D341Med (cell line): ENCODE results near the gene ACER2.

Experiments used
- DNase-seq: peaks from one replicate; pipeline ENCODE4 v3.0.0; 2012; ENCODE audit warnings: low spot score

The ACER2 gene

DNA sequence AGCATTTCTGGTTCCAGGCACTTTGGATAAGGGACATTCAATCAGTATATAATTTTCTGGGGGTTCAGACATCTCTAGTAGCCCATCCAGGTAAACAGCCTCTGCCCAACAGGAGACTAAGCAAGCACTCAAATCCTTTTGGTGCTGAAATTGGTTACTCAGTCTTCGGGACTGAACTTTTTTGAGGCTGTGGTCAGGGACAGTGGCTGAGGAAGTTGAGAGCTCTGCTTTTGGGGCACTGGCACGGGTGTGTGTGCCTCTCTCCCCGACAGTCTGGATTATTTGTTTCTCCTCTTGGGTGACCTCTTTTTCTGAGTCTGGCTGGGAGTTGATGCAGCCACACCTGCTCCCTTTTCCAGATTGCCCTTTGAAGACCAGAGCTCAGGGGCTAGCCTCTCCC is 47.6 kb downstream of the ACER2 start:
- DNase-seq, result no peak

DNA sequence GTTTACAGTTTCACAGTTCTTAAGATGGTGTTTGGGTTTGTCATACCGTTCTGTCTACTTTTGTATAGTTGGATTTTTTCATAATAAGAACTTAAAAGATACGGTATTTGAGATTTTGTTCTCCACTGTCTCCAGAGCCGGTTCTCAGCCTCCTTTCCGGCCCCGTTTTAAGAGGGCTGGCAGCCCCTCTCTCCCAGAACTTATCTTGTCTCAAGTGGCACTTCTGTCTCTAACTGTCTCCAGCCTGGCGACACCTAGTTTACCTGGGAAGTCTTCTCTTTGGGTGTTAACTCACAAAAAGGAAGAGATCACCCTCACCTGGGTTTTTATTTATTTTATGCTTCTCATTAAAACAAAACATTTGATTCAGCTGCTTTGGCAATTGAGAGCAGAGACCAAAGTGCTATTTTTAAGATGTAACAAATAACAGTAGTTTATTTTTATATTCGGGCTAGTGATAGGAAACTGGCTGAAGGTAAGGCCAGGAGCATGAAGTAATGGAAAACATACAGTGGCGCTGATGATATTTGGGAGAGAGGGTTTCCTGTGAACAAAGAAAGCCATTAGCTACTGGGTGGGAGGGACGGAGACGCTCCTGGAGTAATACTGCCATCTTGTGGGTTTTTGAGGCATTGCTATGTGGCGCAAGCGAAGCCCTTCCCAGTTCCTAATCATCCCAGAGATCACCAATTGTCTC is 48.3 kb downstream of the ACER2 start:
- peak; percentile 80 for DNase-seq

DNA sequence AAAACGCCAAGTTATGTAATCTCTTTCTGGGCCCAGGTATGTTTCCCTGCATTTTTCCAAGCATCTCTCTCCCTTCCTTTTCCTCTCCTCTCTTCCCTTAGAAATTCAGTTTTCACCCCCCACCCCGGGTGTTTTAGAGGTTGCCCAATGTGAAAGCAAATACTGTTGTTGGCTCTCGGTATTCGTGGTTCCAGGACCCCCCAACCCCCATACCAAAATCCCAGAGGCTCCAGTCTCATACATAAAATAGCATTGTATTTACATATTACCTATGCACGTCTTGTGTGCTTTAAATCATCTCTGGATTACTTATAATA is 48.8 kb downstream of the ACER2 start:
- DNase-seq, result no peak

DNA sequence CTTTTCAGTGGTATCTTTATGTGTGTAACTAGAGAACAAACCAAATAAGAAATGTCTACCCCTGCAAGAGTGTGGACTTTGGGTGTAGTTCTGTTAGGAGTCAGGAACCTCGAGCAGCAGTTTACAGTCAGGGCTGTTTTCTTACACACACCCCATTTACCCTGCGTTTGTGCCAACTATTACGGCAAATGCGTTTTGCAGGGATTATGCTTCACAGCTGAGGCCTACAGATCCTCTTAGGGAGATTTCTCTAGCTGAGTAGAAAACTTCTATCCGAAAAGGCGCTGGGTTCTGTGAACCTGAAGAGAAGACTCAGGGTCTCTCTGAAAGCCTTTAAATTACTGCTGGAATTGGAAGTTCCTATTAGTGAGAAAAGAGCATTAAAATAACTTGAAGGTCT is 51.4 kb downstream of the ACER2 start:
- DNase-seq, result peak; percentile 47

- DNase-seq, result no peak
These were observed 52.3 kb downstream of the ACER2 start for GRCh38 chr9:19461135-19461534.

DNA sequence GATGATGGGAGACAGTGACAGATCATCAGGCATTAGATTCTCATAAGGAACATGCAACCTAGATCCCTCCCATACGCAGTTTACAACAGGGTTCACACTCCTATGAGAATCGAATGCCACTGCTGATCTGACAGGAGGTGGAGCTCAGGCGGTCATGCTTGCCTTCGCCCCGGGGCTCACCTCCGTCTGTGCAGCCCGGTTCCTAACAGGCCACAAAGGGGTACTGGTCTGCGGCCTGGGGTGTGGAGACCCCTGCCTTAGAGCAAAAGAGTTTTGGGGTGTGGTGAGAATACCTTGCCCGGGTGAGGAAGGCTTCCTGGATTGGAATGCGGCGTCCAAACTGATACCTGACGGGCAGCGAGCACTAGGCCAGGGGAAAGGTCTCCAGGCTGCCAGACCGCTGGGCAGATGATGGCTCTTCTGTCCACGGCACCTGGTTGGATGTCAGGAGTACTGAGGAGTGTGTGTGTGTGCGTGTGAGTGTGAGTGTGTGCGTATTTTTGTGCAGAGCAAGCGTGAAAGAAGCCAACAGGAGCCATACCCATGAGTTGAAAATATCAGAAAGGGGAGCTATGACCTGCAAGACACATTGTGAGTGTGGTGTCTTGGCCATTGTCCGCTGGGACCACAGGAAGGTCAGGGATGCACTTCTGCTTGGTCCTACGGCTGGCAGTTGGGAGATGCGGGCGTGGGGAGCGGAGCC is 55.4 kb downstream of the ACER2 start:
- DNase-seq, result no peak

- DNase-seq, result peak; percentile 95
These were observed 56.2 kb downstream of the ACER2 start for GRCh38 chr9:19464764-19465585.

DNA sequence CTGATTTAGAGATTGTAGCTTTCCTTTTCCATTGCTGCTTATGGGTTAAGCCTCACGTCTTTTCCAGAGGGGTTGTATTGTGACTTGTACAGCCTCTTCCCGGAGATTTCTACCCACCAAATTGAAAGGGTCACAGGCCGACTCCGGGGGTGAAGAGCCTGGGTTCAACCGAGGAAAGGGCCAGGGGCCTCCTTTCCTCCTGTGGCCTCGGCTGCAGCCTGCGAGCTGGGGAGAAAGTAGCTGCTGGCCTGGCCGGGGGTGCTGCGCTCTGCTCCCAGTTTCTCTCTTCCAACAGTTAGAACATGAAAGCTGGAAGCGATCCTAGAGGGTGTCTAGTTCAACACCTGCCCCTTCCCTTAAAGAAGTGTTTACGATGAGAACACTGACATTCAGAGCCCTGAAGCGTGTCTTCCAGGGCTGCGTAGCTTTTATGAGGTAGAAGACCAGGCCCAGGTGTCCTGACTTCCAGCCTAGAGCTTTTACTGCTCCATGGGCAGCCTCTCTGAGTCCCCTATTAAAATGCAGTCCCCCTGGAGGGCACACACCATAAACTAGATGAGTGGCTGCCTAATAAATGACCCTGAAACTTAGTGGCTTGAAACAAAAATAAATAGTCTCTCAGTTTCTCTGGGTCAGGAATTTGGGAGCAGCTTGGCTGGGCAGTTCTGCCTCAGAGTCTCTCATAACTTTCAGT is 56.9 kb downstream of the ACER2 start:
- no peak for DNase-seq

- DNase-seq, result no peak
These were observed 57.5 kb downstream of the ACER2 start for GRCh38 chr9:19466280-19466639.

DNA sequence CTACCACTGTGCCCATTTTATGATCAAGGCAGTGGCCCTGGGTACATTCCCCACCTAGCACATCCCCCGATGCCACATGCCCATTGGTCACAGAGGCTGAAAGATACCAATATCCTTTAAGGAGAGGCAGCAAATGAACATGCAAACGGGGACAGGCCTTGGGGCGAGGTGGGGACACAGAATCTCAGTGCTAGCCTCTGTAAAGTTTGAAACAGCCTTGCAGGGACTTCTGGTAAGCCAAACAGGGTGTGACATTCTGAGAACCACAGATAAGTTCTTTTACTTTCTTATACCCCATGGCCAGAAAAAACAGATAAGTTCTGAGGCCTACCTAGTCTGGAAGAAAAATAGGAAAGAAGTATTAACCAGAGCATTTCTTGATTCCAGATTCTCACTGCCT is 60.5 kb downstream of the ACER2 start:
- no peak for DNase-seq

DNA sequence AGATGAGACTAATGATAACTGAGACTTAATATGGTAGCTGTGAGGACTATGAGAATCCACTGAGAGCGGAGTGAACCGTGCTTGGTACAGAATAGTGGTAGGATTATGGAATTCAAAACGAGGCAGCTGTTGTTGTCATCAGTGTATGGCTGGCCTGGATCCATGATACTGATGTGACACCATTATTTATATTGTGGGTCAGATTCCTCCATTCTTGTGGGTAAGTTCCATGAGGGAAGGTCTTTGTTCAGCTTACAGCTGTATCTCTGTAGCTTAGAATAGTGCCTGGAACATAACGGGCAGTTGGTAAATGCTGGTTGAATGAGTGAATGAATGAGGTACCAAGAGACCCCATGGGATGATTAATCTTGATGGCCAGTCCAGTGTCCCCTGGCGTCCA is 61.8 kb downstream of the ACER2 start:
- no peak for DNase-seq

DNA sequence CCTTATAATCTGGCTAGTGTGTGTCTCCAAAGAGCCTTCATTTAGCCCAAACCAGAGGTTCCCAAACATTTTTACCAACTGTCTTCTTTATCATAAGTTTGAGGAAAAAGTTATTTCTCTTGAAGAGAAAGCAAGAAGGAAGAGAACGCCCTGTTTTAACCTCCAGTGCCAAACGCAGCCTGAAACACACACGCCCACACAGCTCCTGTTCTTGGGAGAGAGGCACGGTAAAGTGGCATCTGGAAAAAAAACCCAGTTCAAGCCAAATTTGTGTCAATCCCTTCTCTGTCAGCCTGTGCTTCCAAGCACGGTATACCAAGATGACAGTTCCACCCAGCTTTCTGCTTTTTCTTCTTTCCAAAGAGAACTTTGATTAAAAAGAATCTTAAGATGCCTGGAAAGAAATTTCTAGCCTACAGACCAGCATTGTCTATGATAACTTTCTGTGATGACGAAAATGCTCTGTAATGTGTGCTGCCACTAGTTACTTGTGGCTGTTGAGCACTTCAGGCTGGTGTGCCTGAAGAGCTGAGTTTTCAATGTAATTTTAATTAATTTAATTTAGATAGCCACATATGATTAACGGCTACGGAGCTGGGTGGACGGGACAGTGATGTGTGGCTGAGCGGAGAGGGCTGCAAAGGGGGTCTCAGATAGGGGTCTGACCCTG is 62.3 kb downstream of the ACER2 start:
- no peak for DNase-seq

- peak; percentile 84 for DNase-seq
These were observed 63.2 kb downstream of the ACER2 start for GRCh38 chr9:19471737-19472648.

DNA sequence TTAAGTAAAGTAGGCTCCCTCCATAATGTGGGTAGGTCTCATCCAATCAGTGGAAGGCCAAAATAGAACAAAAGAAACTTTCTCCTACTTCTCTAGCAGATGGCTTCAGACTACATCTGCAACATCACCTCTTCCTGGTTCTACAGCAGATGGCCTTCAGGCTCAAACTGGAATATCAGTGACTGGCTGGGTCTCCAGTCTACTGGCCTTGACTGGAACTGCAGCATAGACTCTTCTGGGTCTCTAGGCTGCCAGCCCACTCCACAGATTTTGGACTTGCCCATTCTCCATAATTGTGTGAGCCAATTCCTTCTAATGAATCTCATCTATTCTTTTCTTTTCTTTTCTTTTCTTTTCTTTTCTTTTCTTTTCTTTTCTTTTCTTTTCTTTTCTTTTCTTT is 64.8 kb downstream of the ACER2 start:
- no peak for DNase-seq

GRCh38 chr9:19479874-19480273 is 71.1 kb downstream of the ACER2 start:
- no peak for DNase-seq

DNA sequence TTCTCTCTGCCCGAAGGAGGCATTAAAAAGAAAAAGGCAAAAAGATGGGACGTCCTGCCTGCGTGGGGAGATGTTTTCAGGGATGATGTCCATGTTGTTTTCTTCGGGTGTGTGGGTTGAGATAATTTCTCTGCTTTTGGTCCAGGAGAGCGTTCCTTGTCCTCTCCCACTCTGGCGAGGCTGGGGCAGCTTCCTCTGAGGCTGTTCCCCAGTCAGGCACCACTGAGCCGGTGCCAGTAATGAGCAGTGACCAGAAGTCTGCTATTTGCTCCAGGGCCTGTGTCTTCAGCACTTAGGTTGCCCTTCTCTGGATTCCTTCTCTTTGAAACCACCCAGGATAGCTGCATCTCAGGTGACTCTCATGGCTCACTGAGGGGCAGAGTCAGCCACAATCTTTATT is 71.5 kb downstream of the ACER2 start:
- DNase-seq, result no peak

GRCh38 chr9:19481121-19481870 is 72.5 kb downstream of the ACER2 start:
- no peak for DNase-seq

- DNase-seq, result no peak
These were observed 73.2 kb downstream of the ACER2 start for GRCh38 chr9:19481971-19482404.

GRCh38 chr9:19484699-19485098 is 75.9 kb downstream of the ACER2 start:
- DNase-seq, result no peak

DNA sequence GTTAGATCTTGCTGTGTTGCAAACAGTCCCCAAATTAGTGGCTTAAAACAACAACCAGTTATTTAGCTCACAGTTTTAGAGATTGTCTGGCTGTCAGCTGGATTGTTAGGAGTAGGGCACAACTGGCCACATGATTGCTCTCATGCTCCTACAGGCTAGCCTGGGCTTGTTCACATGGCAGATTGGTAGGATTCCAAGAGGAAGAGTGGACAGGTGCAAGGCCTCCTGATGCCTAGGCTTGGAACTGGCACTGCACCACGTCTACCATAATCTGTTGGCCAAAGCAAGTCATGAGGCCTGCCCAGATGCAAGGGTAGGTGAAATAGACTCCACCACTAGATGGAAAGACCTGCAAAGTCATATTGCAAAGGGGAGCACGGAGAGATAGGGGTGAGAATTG is 76.4 kb downstream of the ACER2 start:
- no peak for DNase-seq
